K562 (cell line): ENCODE measurements around the gene DMD. TPM values are rescaled to one million over a fixed set of nuclear protein-coding genes. Genes with fewer than 3 reads are reported as not detected.

Source experiments
- ATAC-seq: fragments of 200-7000 bp; cut with Tn5 transposase; 3 replicates; pipeline ENCODE4 v1.9.1; 2020; ENCODE audit warnings: moderate library complexity
- BruUV-seq: library from RNA; stranded (reverse); fragments of 400-500 nt; replicated peaks from 2 replicates; lab custom pipeline; 2021; lab: Mats Ljungman, UMichigan
- CTCF ChIA-PET: fragments of 300-600 bp; formaldehyde crosslinking; extraction: SDS; loops from one replicate; lab custom pipeline; 2021; ENCODE audit warnings: low intra/inter-chr PET ratio; lab: Yijun Ruan, JAX
- POLR2A ChIA-PET: fragments of 300-600, 350-650 bp; sonication (Branson Sonifier 250); formaldehyde crosslinking; extraction: SDS; loops from one replicate; lab custom pipeline; 2021; ENCODE audit warnings: antibody characterized with exemption, inconsistent platforms; lab: Yijun Ruan, JAX
- DNase-seq, 4 experiments: peaks; one replicate each; pipeline versions ENCODE4 v3.0.0 to v3.0.0-alpha.2; 2011 to 2018; ENCODE audit warnings: low spot score in 3 of 4, mixed read lengths in 3 of 4; ENCODE audit errors: extremely low read depth in 1 of 4
- FAIRE-seq: peaks from 2 replicates; lab custom pipeline; 2011; peaks lifted over from hg19 to GRCh38; lab: Jason Lieb, UNC
- H2AFZ ChIP-seq: 2 replicates; pipeline ENCODE4 v1.6.0; 2011; ENCODE audit warnings: low read depth, low read length, control low read depth, inconsistent platforms
- H3K27ac ChIP-seq: fragments of 200-600 bp; 3 replicates; pipeline ENCODE4 v1.8.0; 2011; ENCODE audit warnings: low read depth, mild to moderate bottlenecking, control low read depth, inconsistent platforms, low read length, moderate library complexity, mixed read lengths; ENCODE audit errors: extremely low read depth
- H3K27me3 ChIP-seq, 2 experiments: fragments of 300-600 bp in 1 of 2; 2 replicates in 1 of 2; 3 replicates in 1 of 2; pipeline versions ENCODE4 v1.6.0 to v1.8.0; 2011; ENCODE audit warnings: inconsistent platforms in 2 of 2, low read length in 2 of 2, mild to moderate bottlenecking in 1 of 2, mixed read lengths in 1 of 2, moderate library complexity in 1 of 2; ENCODE audit not compliant: control insufficient read depth in 2 of 2, insufficient read depth in 2 of 2
- H3K36me3 ChIP-seq: fragments of 300-600 bp; 3 replicates; pipeline ENCODE4 v1.8.0; 2011; ENCODE audit warnings: mild to moderate bottlenecking, low read length, inconsistent platforms; ENCODE audit not compliant: control insufficient read depth, insufficient read depth
- H3K4me1 ChIP-seq, 2 experiments: fragments of 200-600 bp in 1 of 2; replicated peaks in 1 of 2; 2 replicates in 1 of 2; 3 replicates in 1 of 2; pipeline versions ENCODE4 v1.5.1 to v1.8.0; 2011; ENCODE audit warnings: inconsistent platforms in 2 of 2, low read length in 2 of 2, mild to moderate bottlenecking in 1 of 2, mixed read lengths in 1 of 2, moderate library complexity in 1 of 2; ENCODE audit not compliant: control insufficient read depth in 2 of 2, insufficient read depth in 2 of 2
- H3K4me2 ChIP-seq: 2 replicates; pipeline ENCODE4 v1.6.1; 2011; ENCODE audit warnings: low read length, control low read depth, inconsistent platforms, mixed read lengths; ENCODE audit not compliant: insufficient read depth
- H3K4me3 ChIP-seq: fragments of 200-600 bp; sonication (generic), shearing (Covaris generic); 2 replicates; pipeline ENCODE4 v1.5.1; 2016; ENCODE audit warnings: control low read depth, inconsistent platforms
- H3K79me2 ChIP-seq: fragments of 200-600 bp; 3 replicates; pipeline ENCODE4 v1.8.0; 2011; ENCODE audit warnings: low read length, inconsistent platforms; ENCODE audit not compliant: control insufficient read depth, insufficient read depth
- H3K9ac ChIP-seq, 2 experiments: 2 replicates each; pipeline versions ENCODE4 v1.6.0 to v1.6.1; 2011; ENCODE audit warnings: low read depth in 2 of 2, low read length in 2 of 2, control low read depth in 1 of 2, inconsistent platforms in 1 of 2, mild to moderate bottlenecking in 1 of 2, mixed read lengths in 1 of 2; ENCODE audit not compliant: insufficient read depth in 1 of 2
- H3K9me1 ChIP-seq: one replicate; pipeline ENCODE4 v1.6.0; 2011; ENCODE audit warnings: inconsistent platforms, mild to moderate bottlenecking, low read length, moderate library complexity; ENCODE audit not compliant: control insufficient read depth, insufficient read depth
- H3K9me3 ChIP-seq: replicated peaks from 2 replicates; pipeline ENCODE4 v1.5.1; 2011; ENCODE audit warnings: low read depth, low read length, inconsistent platforms; ENCODE audit not compliant: control insufficient read depth, insufficient read depth
- H4K20me1 ChIP-seq: replicated peaks from 2 replicates; pipeline ENCODE4 v1.6.1; 2011; ENCODE audit warnings: low read length, inconsistent platforms, mixed read lengths; ENCODE audit not compliant: control insufficient read depth, insufficient read depth
- ATF2 ChIP-seq: sonication (generic); formaldehyde crosslinking; IDR thresholded peaks from 2 replicates; pipeline ENCODE4 v1.8.1; 2022; ENCODE audit warnings: missing genetic modification reagents
- ATF3 ChIP-seq, 2 experiments: fragments of 450-650 bp in 1 of 2; sonication (generic) in 1 of 2; formaldehyde crosslinking in 1 of 2; IDR thresholded peaks in 1 of 2; conservative IDR thresholded peaks in 1 of 2; 2 replicates each; pipeline versions ENCODE4 v1.6.1 to v1.8.1; 2016 to 2023; ENCODE audit warnings: mild to moderate bottlenecking in 2 of 2, moderate library complexity in 2 of 2, inconsistent platforms in 1 of 2, missing genetic modification reagents in 1 of 2
- ATF6 ChIP-seq: sonication (generic); formaldehyde crosslinking; IDR thresholded peaks from 2 replicates; pipeline ENCODE4 v1.4.0; 2020; ENCODE audit warnings: mild to moderate bottlenecking, missing genetic modification reagents
- FOXP1 ChIP-seq: sonication (generic); formaldehyde crosslinking; IDR thresholded peaks from 2 replicates; pipeline ENCODE4 v1.8.0; 2022; ENCODE audit warnings: mild to moderate bottlenecking, missing genetic modification reagents
- HDAC3 ChIP-seq: fragments of 450-650 bp; IDR thresholded peaks from 2 replicates; pipeline ENCODE4 v1.6.1; 2018; ENCODE audit warnings: borderline replicate concordance, mild to moderate bottlenecking, moderate library complexity; ENCODE audit not compliant: partially characterized antibody
- IRF1 ChIP-seq: sonication (generic); formaldehyde crosslinking; IDR thresholded peaks from 2 replicates; pipeline ENCODE4 v1.8.0; 2022; ENCODE audit warnings: missing genetic modification reagents, mild to moderate bottlenecking, borderline replicate concordance
- MCM2 ChIP-seq: fragments of 450-650 bp; IDR thresholded peaks from 2 replicates; pipeline ENCODE4 v1.6.1; 2017; ENCODE audit warnings: low read depth, mild to moderate bottlenecking
- MEIS2 ChIP-seq: fragments of 450-650 bp; IDR thresholded peaks from 2 replicates; pipeline ENCODE4 v1.6.1; 2014; ENCODE audit warnings: mild to moderate bottlenecking; ENCODE audit not compliant: partially characterized antibody
- NR2C2 ChIP-seq, 2 experiments: fragments of 200-800 bp in 1 of 2; sonication (Bioruptor generic) in 1 of 2; sonication (generic) in 1 of 2; formaldehyde crosslinking in 1 of 2; IDR thresholded peaks; 2 replicates each; pipeline versions ENCODE4 v1.6.1 to v1.8.0; 2016 to 2022; ENCODE audit warnings: mild to moderate bottlenecking in 1 of 2, missing compliant biosample characterization in 1 of 2, missing genetic modification characterization in 1 of 2, missing genetic modification reagents in 1 of 2
- PATZ1 ChIP-seq: fragments of 250-450 bp; sonication (Bioruptor Pico); IDR thresholded peaks from 2 replicates; pipeline ENCODE4 v1.5.0; 2020; ENCODE audit warnings: mild to moderate bottlenecking, borderline replicate concordance
- ZNF395 ChIP-seq: fragments of 200-800 bp; sonication (Bioruptor generic); IDR thresholded peaks from 2 replicates; pipeline ENCODE4 v1.6.1; 2017; ENCODE audit warnings: missing genetic modification characterization, missing compliant biosample characterization
- ZNF589 ChIP-seq: fragments of 200-800 bp; sonication (Bioruptor generic); IDR thresholded peaks from 2 replicates; pipeline ENCODE4 v1.6.1; 2016; ENCODE audit warnings: low read depth, missing genetic modification characterization, missing compliant biosample characterization
- WGBS: fragments of 100-300 bp; shearing (Covaris generic); methylation state at CpG from one replicate; pipeline ENCODE4 v1.1.6; 2016; ENCODE audit warnings: low coverage, mixed read lengths; ENCODE audit not compliant: insufficient coverage; ENCODE audit errors: missing lambda C conversion rate; 5-methylcytosine and 5-hydroxymethylcytosine counted together
- in situ Hi-C: fragments of 300-500 bp; cut with MboI; formaldehyde crosslinking; loops from 4 replicates; pipeline ENCODE4 v1.15.0; 2018; ENCODE audit warnings: inconsistent platforms, mixed read lengths
- intact Hi-C: fragments of 100-400 bp; cut with micrococcal nuclease; formaldehyde crosslinking; loops from 2 replicates; pipeline ENCODE4 v1.14.2; 2022
- polyA plus RNA-seq, 8 experiments: library from polyadenylated mRNA; depleted of rRNA in 4 of 8; stranded (reverse) in 5 of 8; unstranded in 3 of 8; fragments of >200 nt; fragmentation: Nextera tagmentation in 2 of 8; fragmentation: Illumina TruSeq in 1 of 8; extraction: Ambion mirVana in 2 of 8; extraction: Trizol in 1 of 8; gene quantifications; 2 replicates each; pipeline versions ENCODE4 v1.2.1 to v1.2.3, GENCODE V29; 2011 to 2014; ENCODE audit warnings: inconsistent platforms in 1 of 8, missing spikeins in 1 of 8
- total RNA-seq, 7 experiments: library from RNA; depleted of rRNA in 6 of 7; stranded (reverse); fragments of >200 nt in 6 of 7; fragmentation: Illumina TruSeq in 2 of 7; extraction: Trizol in 2 of 7; gene quantifications; 2 replicates each; pipeline versions ENCODE4 v1.2.1 to v1.2.3, GENCODE V29; 2011 to 2021; ENCODE audit warnings: low replicate concordance in 1 of 7

DMD gene
- total and polyA plus RNA-seq, 9 of the 15 experiments (the other 6 are each of a cell fraction or from before 2014, with no cell fraction given), result 3.8 to 20.4 (median 11.4) TPM

- ATAC-seq (no peak), FAIRE-seq (no peak), DNase-seq (no peak)
- H3K9me3 ChIP-seq, result no peaks in the 10 kb centered on the region
- no peak overlapping the region for H2AFZ ChIP-seq
- intact Hi-C loops, result no loop called here
- in situ Hi-C loops, result no loop called here
- H3K9ac ChIP-seq, result no peak overlapping the region
- H4K20me1 ChIP-seq, result no peaks in the 10 kb centered on the region
- no peak overlapping the region for H3K4me3 ChIP-seq
- H3K9me1 ChIP-seq, result no peaks in the 10 kb centered on the region
- H3K36me3 ChIP-seq, result no peaks in the 10 kb centered on the region; the same call in 2 of the 3 replicates
- 18% methylated on average over 5 of the region's 5 CpGs for WGBS
- no peaks in the 10 kb centered on the region for H3K4me1 ChIP-seq
- CTCF ChIA-PET, result no interaction called here
- no TSS peak for BruUV-seq
- POLR2A ChIA-PET, result interaction anchor here (0.6 kb wide), 1 partner anchor 12 kb away, joined by 3 read pairs; no protein-coding TSS in a partner anchor
- no peaks in the 10 kb centered on the region for H3K27me3 ChIP-seq
- no peak overlapping the region for H3K4me2 ChIP-seq
- H3K79me2 ChIP-seq, result no peaks in the 10 kb centered on the region
- H3K27ac ChIP-seq, result no peak overlapping the region
- TF ChIP-seq MEIS2 (no peak), IRF1 (CRISPR knock-in tag) (no peak), NR2C2 (CRISPR knock-in tag; IDR thresholded peaks at IDR 0.05) (no peak), NR2C2 (tag; IDR thresholded peaks at IDR 0.05) (no peak), FOXP1 (no peak), ZNF589 (CRISPR knock-in tag) (no peak), PATZ1 (no peak), ATF2 (CRISPR knock-in tag) (no peak), MCM2 (no peak), HDAC3 (no peak), ATF6 (CRISPR knock-in tag) (no peak), ZNF395 (CRISPR knock-in tag) (no peak), ATF3 (IDR thresholded peaks at IDR 0.05) (no peak), ATF3 (CRISPR knock-in tag; conservative IDR thresholded peaks at IDR 0.05) (no peak)
These were observed 2071.4 kb downstream of the DMD start for GRCh38 chrX:31139961-31140360.
